Measurements from ENCODE around the gene DHRS7. TPM values are rescaled to one million over a fixed set of nuclear protein-coding genes. Genes with fewer than 3 reads are reported as not detected.

DHRS7 gene
- total and polyA plus RNA-seq, 9 of the 15 experiments (the other 6 are each of a cell fraction or from before 2014, with no cell fraction given): 10.2 to 20.1 (median 15.7) TPM

GRCh38 chr14:60164712-60165546 is at the start of gene DHRS7 (continued):
- TF ChIP-seq PPARD (CRISPR knock-in tag; IDR thresholded peaks at IDR 0.05) (no peak), TGIF2 (CRISPR knock-in tag; IDR thresholded peaks at IDR 0.05) (no peak), MAX (CRISPR knock-in tag; IDR thresholded peaks at IDR 0.05) (peak; percentile 42; the same call in 1 of the 2 replicates), NFIC (IDR thresholded peaks at IDR 0.05) (peak; percentile 6; the same call in 1 of the 2 replicates), PTRF (tag; IDR thresholded peaks at IDR 0.05) (no peak), SNAPC5 (CRISPR knock-in tag; IDR thresholded peaks at IDR 0.05) (no peak), CCNT2 (IDR thresholded peaks at IDR 0.05; ENCODE audit: borderline replicate concordance, extremely low read depth, insufficient read length, low read depth, low read length) (peak; percentile 72), NKRF (IDR thresholded peaks at IDR 0.05; ENCODE audit: borderline replicate concordance) (no peak), CC2D1A (IDR thresholded peaks at IDR 0.05) (no peak), SAP30 (IDR thresholded peaks at IDR 0.05; ENCODE audit: borderline replicate concordance, insufficient read depth, low read depth, low read length, poor library complexity, severe bottlenecking) (no peak), MITF (IDR thresholded peaks at IDR 0.05) (no peak), U2AF2 (optimal IDR thresholded peaks at IDR 0.05; ENCODE audit: low read depth, low read length) (no peak), ZBTB43 (CRISPR knock-in tag; IDR thresholded peaks at IDR 0.05) (no peak), ZNF143 (CRISPR knock-in tag; IDR thresholded peaks at IDR 0.05) (no peak), ZSCAN32 (CRISPR knock-in tag; IDR thresholded peaks at IDR 0.05) (no peak), ATF6 (CRISPR knock-in tag; IDR thresholded peaks at IDR 0.05) (no peak), ZBTB26 (CRISPR knock-in tag; IDR thresholded peaks at IDR 0.05) (no peak), PHF20 (IDR thresholded peaks at IDR 0.05; ENCODE audit: partially characterized antibody) (peak; percentile 44), CBFB (CRISPR knock-in tag; IDR thresholded peaks at IDR 0.05) (no peak)
